Hepatocyte (in vitro differentiated cells): Measurements from ENCODE around the gene DLG2. TPM values are rescaled to one million over a fixed set of nuclear protein-coding genes. Genes with fewer than 3 reads are reported as not detected.

Experiments used
- DNase-seq: peaks from one replicate; pipeline ENCODE4 v3.0.0-alpha.2; 2016; ENCODE audit warnings: low spot score
- H2AFZ ChIP-seq: fragments of 200-600 bp; sonication (generic); 2 replicates; pipeline ENCODE4 v1.6.0; 2016; ENCODE audit warnings: antibody characterized with exemption, mild to moderate bottlenecking
- H3K27ac ChIP-seq: fragments of 200-600 bp; sonication (generic); 2 replicates; pipeline ENCODE4 v1.5.1; 2016; ENCODE audit warnings: mild to moderate bottlenecking
- H3K27me3 ChIP-seq: fragments of 200-600 bp; sonication (generic); 2 replicates; pipeline ENCODE4 v1.6.1; 2016
- H3K36me3 ChIP-seq: fragments of 200-600 bp; sonication (generic); replicated peaks from 2 replicates; pipeline ENCODE4 v1.5.1; 2016; ENCODE audit warnings: low read depth; ENCODE audit not compliant: insufficient read depth
- H3K4me1 ChIP-seq: fragments of 200-600 bp; sonication (generic); 2 replicates; pipeline ENCODE4 v1.5.1; 2016; ENCODE audit warnings: mild to moderate bottlenecking, moderate library complexity; ENCODE audit not compliant: insufficient read depth
- H3K4me2 ChIP-seq: fragments of 200-600 bp; sonication (generic); 2 replicates; pipeline ENCODE4 v1.6.0; 2016
- H3K4me3 ChIP-seq: fragments of 200-600 bp; sonication (generic); 2 replicates; pipeline ENCODE4 v1.5.1; 2016; ENCODE audit warnings: mild to moderate bottlenecking
- H3K79me2 ChIP-seq: fragments of 200-600 bp; sonication (generic); 2 replicates; pipeline ENCODE4 v1.6.0; 2017; ENCODE audit warnings: mild to moderate bottlenecking
- H3K9me2 ChIP-seq: fragments of 200-600 bp; sonication (generic); replicated peaks from 2 replicates; pipeline ENCODE4 v1.6.0; 2017; ENCODE audit warnings: mild to moderate bottlenecking; ENCODE audit not compliant: insufficient read depth
- H3K9me3 ChIP-seq: fragments of 200-600 bp; sonication (generic); 2 replicates; pipeline ENCODE4 v1.5.1; 2016; ENCODE audit warnings: low read depth, mild to moderate bottlenecking
- H4K20me1 ChIP-seq: fragments of 200-600 bp; sonication (generic); 2 replicates; pipeline ENCODE4 v1.6.0; 2016; ENCODE audit warnings: mild to moderate bottlenecking; ENCODE audit not compliant: insufficient read depth, poor library complexity, severe bottlenecking
- CTCF ChIP-seq: fragments of 200-600 bp; sonication (generic); IDR thresholded peaks from 2 replicates; pipeline ENCODE4 v1.5.1; 2016; ENCODE audit warnings: antibody characterized with exemption, mild to moderate bottlenecking; ENCODE audit not compliant: poor library complexity
- EZH2 ChIP-seq: fragments of 200-600 bp; sonication (generic); IDR thresholded peaks from 2 replicates; pipeline ENCODE4 v1.6.1; 2016; ENCODE audit warnings: antibody characterized with exemption, mild to moderate bottlenecking, borderline replicate concordance
- EZH2phosphoT487 ChIP-seq: fragments of 200-600 bp; sonication (generic); IDR thresholded peaks from one replicate; pipeline ENCODE4 v1.6.1; 2018; ENCODE audit warnings: antibody characterized with exemption, mild to moderate bottlenecking, low read depth, moderate library complexity; ENCODE audit not compliant: unreplicated experiment, severe bottlenecking
- WGBS: methylation state at CpG from one replicate; pipeline ENCODE4 v1.1.6; 2016; ENCODE audit warnings: low lambda C conversion rate; ENCODE audit errors: missing lambda C conversion rate; 5-methylcytosine and 5-hydroxymethylcytosine counted together
- polyA plus RNA-seq: library from polyadenylated mRNA; unstranded; fragments of >200 nt; fragmentation: Nextera tagmentation; extraction: Ambion mirVana; gene quantifications from 2 replicates; pipeline ENCODE4 v1.2.1, GENCODE V29; 2016
- total RNA-seq: library from RNA; depleted of rRNA; stranded (reverse); fragments of >200 nt; gene quantifications from 2 replicates; pipeline ENCODE4 v1.2.3, GENCODE V29; 2014

The DLG2 gene
- total and polyA plus RNA-seq, 2 experiments from 2014 or later = 2.6 to 6.8 TPM

GRCh38 chr11:83951521-83951920 is 1675.6 kb downstream of the DLG2 start:
- no peak for DNase-seq
- Histone ChIP-seq H3K36me3 (no peaks in the 10 kb centered on the region), H3K27me3 (no peaks in the 10 kb centered on the region), H3K4me3 (no peak overlapping the region), H3K9me2 (no peaks in the 10 kb centered on the region), H3K79me2 (no peaks in the 10 kb centered on the region), H3K4me2 (no peak overlapping the region), H2AFZ (no peak overlapping the region), H4K20me1 (no peaks in the 10 kb centered on the region), H3K27ac (no peak overlapping the region), H3K4me1 (no peaks in the 10 kb centered on the region), H3K9me3 (no peaks in the 10 kb centered on the region)
- TF ChIP-seq EZH2phosphoT487 (no peak), EZH2 (no peak), CTCF (no peak)
- WGBS = 29% methylated on average over 1 of the region's 1 CpG

GRCh38 chr11:83948200-83948599 is 1678.9 kb downstream of the DLG2 start:
- Histone ChIP-seq H3K9me3 (no peaks in the 10 kb centered on the region), H3K4me1 (no peaks in the 10 kb centered on the region), H3K27me3 (no peaks in the 10 kb centered on the region), H3K9me2 (no peaks in the 10 kb centered on the region), H3K4me3 (no peak overlapping the region), H3K79me2 (no peaks in the 10 kb centered on the region), H3K36me3 (no peaks in the 10 kb centered on the region), H4K20me1 (no peaks in the 10 kb centered on the region), H3K4me2 (no peak overlapping the region), H3K27ac (no peak overlapping the region), H2AFZ (no peak overlapping the region)
- TF ChIP-seq EZH2phosphoT487 (no peak), EZH2 (no peak), CTCF (no peak)
- DNase-seq = no peak

- Histone ChIP-seq H3K4me3 (no peak overlapping the region), H3K4me2 (no peak overlapping the region), H4K20me1 (no peaks in the 10 kb centered on the region), H3K9me3 (no peaks in the 10 kb centered on the region), H2AFZ (no peak overlapping the region), H3K4me1 (no peaks in the 10 kb centered on the region), H3K9me2 (no peaks in the 10 kb centered on the region), H3K79me2 (no peaks in the 10 kb centered on the region), H3K27me3 (no peaks in the 10 kb centered on the region), H3K36me3 (no peaks in the 10 kb centered on the region), H3K27ac (no peak overlapping the region)
- WGBS = 92% methylated on average over 7 of the region's 7 CpGs
- DNase-seq = no peak
- TF ChIP-seq EZH2 = no peak
- no peak for TF ChIP-seq CTCF
- TF ChIP-seq EZH2phosphoT487 = no peak
Observed at GRCh38 chr11:83945976-83946375, 1681.2 kb downstream of the DLG2 start.

- Histone ChIP-seq H4K20me1 (no peaks in the 10 kb centered on the region), H3K36me3 (no peaks in the 10 kb centered on the region), H3K9me3 (no peaks in the 10 kb centered on the region), H2AFZ (no peak overlapping the region), H3K27ac (no peak overlapping the region), H3K4me2 (no peak overlapping the region), H3K4me3 (no peak overlapping the region), H3K4me1 (no peaks in the 10 kb centered on the region), H3K79me2 (no peaks in the 10 kb centered on the region), H3K27me3 (no peaks in the 10 kb centered on the region), H3K9me2 (no peaks in the 10 kb centered on the region)
- WGBS = 78% methylated on average over 1 of the region's 1 CpG
- no peak for DNase-seq
- TF ChIP-seq CTCF (no peak), EZH2 (no peak), EZH2phosphoT487 (no peak)
Observed at GRCh38 chr11:83941050-83941449, 1686.1 kb downstream of the DLG2 start.
